Activated CD4-positive, alpha-beta T cell treated with anti-CD3 and anti-CD28 coated beads for 36 hours (primary cell): ENCODE measurements around the gene ARHGEF9. TPM values are rescaled to one million over a fixed set of nuclear protein-coding genes. Genes with fewer than 3 reads are reported as not detected.

Source experiments
- ATAC-seq: fragments of 200-7000 bp; cut with Tn5 transposase; one replicate; pipeline ENCODE4 v1.10.0; 2021; ENCODE audit warnings: mild to moderate bottlenecking, moderate library complexity
- CTCF ChIA-PET: fragments of 350-600 bp; sonication (Branson Sonifier 250); formaldehyde crosslinking; loops from one replicate; lab custom pipeline; 2021; ENCODE audit warnings: antibody characterized with exemption; lab: Charles Lee
- POLR2A ChIA-PET: fragments of 350-600 bp; sonication (Branson Sonifier 250); formaldehyde crosslinking; loops from one replicate; lab custom pipeline; 2021; ENCODE audit warnings: antibody characterized with exemption, inconsistent platforms; lab: Charles Lee
- DNase-seq: peaks from one replicate; pipeline ENCODE4 v3.0.0-alpha.2; 2020
- H3K27ac Mint-ChIP-seq: one replicate; pipeline ENCODE4 v1.8.0; 2021; ENCODE audit warnings: mixed read lengths
- H3K27me3 Mint-ChIP-seq: one replicate; pipeline ENCODE4 v1.8.0; 2021; ENCODE audit warnings: mixed read lengths
- H3K36me3 Mint-ChIP-seq: one replicate; pipeline ENCODE4 v1.8.0; 2021; ENCODE audit warnings: low read depth, mixed read lengths
- H3K4me1 Mint-ChIP-seq: one replicate; pipeline ENCODE4 v1.8.0; 2021; ENCODE audit warnings: mixed read lengths
- H3K4me3 Mint-ChIP-seq: one replicate; pipeline ENCODE4 v1.8.0; 2021; ENCODE audit warnings: mild to moderate bottlenecking, moderate library complexity, mixed read lengths
- H3K9me3 Mint-ChIP-seq: one replicate; pipeline ENCODE4 v1.8.0; 2021; ENCODE audit warnings: low read depth, mixed read lengths
- intact Hi-C, 2 experiments: fragments of 100-400 bp; cut with DNase I in 1 of 2; cut with micrococcal nuclease in 1 of 2; formaldehyde crosslinking; loops; one replicate each; pipeline versions ENCODE4 v1.14.2 to v1.15.1; 2022 to 2024; cut with DNase I, micrococcal nuclease
- total RNA-seq, 2 experiments: library from RNA; stranded (reverse); gene quantifications; one replicate each; pipeline ENCODE4 v1.2.3, GENCODE V29; 2021

The ARHGEF9 gene
- total RNA-seq, 2 experiments from 2014 or later: 16.0 to 22.0 TPM

GRCh38 chrX:63746715-63747114 is 38.3 kb downstream of the ARHGEF9 start:
- ChIA-PET CTCF (interaction anchor here (0.6 kb wide), 1 partner anchor 15 kb away, joined by 3 read pairs; no protein-coding TSS in a partner anchor), POLR2A (no interaction called here)
- H3K27ac Mint-ChIP-seq: no peak overlapping the region
- intact Hi-C loops: no loop called here
- H3K27me3 Mint-ChIP-seq: no peaks in the 10 kb centered on the region
- no peak overlapping the region for H3K4me3 Mint-ChIP-seq
- DNase-seq (no peak), ATAC-seq (no peak)
- H3K4me1 Mint-ChIP-seq: peaks cover 38% of the 10 kb centered on the region
- no peaks in the 10 kb centered on the region for H3K9me3 Mint-ChIP-seq
- H3K36me3 Mint-ChIP-seq: no peaks in the 10 kb centered on the region

DNA sequence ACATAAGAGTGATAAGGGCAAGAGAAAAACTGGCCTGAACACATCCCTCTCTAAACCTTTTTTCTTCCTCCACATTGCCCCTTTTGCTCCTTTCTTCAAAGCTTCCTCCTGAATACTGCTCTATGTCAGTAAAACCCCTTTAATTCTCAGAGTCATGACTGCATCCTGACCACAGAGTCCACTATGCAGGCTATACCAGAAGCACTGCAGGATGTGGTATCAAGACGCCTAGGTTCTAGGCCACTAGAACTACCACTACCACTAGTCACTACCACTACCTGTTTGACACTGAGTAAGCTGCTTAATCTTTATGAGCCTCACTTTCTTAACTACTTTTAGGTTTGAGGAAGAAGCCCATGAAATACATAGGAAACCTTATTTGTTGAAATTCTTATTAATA is 38.7 kb downstream of the ARHGEF9 start:
- Mint-ChIP-seq H3K9me3 (no peaks in the 10 kb centered on the region), H3K4me3 (no peak overlapping the region), H3K36me3 (no peaks in the 10 kb centered on the region), H3K27ac (peak overlapping the region; percentile 76), H3K4me1 (peaks cover 35% of the 10 kb centered on the region), H3K27me3 (no peaks in the 10 kb centered on the region)
- intact Hi-C loops: no loop called here
- ChIA-PET CTCF (interaction anchor here (0.6 kb wide), 2 partner anchors 15 to 20 kb away, joined by 3 read pairs; no protein-coding TSS in a partner anchor), POLR2A (interaction anchor here (0.6 kb wide), 1 partner anchor 9 kb away, joined by 4 read pairs; no protein-coding TSS in a partner anchor)
- ATAC-seq: peak; percentile 97
- peak; percentile 25 for DNase-seq

- no peak overlapping the region for H3K4me3 Mint-ChIP-seq
- no peaks in the 10 kb centered on the region for H3K9me3 Mint-ChIP-seq
- H3K36me3 Mint-ChIP-seq: no peaks in the 10 kb centered on the region
- no peak overlapping the region for H3K27ac Mint-ChIP-seq
- ChIA-PET POLR2A (no interaction called here), CTCF (no interaction called here)
- intact Hi-C loops: no loop called here
- no peaks in the 10 kb centered on the region for H3K27me3 Mint-ChIP-seq
- H3K4me1 Mint-ChIP-seq: peaks cover 34% of the 10 kb centered on the region
- no peak for ATAC-seq
- DNase-seq: no peak
Observed at GRCh38 chrX:63744850-63745394, 40.1 kb downstream of the ARHGEF9 start.

DNA sequence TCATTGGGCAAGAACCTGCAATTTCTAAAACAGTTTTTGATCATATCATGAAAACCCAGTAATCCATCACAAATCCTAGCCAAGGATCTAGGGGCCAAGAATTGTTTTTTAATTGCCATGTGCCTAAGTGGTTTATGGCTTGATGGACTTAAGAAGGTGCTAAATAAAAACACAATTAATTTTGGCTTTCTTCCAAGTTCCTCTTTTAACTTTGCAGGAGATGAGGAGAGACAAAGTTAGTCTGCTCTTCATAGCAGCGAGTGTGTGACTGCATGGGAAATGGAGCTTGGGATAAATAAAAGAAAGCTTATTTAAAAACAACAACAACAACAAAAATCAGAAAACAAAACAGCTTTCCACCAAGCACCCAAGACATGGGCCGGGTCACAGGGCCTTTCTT is 41.4 kb downstream of the ARHGEF9 start:
- Mint-ChIP-seq H3K4me3 (no peak overlapping the region), H3K36me3 (no peaks in the 10 kb centered on the region), H3K27ac (no peak overlapping the region), H3K4me1 (peaks cover 35% of the 10 kb centered on the region), H3K9me3 (no peaks in the 10 kb centered on the region), H3K27me3 (no peaks in the 10 kb centered on the region)
- POLR2A ChIA-PET: no interaction called here
- CTCF ChIA-PET: interaction anchor here (1.3 kb wide), 1 partner anchor 9 kb away, joined by 4 read pairs; no protein-coding TSS in a partner anchor
- DNase-seq (no peak), ATAC-seq (no peak)
- intact Hi-C loops: no loop called here

GRCh38 chrX:63740382-63740781 is 44.6 kb downstream of the ARHGEF9 start:
- ChIA-PET CTCF (interaction anchor here (0.6 kb wide), 2 partner anchors 13 to 26 kb away, joined by 3 read pairs; no protein-coding TSS in a partner anchor), POLR2A (no interaction called here)
- intact Hi-C loops: no loop called here
- DNase-seq (no peak), ATAC-seq (no peak)
- Mint-ChIP-seq H3K27ac (no peak overlapping the region), H3K4me1 (peaks cover 17% of the 10 kb centered on the region), H3K27me3 (no peaks in the 10 kb centered on the region), H3K9me3 (no peaks in the 10 kb centered on the region), H3K36me3 (no peaks in the 10 kb centered on the region), H3K4me3 (no peak overlapping the region)

DNA sequence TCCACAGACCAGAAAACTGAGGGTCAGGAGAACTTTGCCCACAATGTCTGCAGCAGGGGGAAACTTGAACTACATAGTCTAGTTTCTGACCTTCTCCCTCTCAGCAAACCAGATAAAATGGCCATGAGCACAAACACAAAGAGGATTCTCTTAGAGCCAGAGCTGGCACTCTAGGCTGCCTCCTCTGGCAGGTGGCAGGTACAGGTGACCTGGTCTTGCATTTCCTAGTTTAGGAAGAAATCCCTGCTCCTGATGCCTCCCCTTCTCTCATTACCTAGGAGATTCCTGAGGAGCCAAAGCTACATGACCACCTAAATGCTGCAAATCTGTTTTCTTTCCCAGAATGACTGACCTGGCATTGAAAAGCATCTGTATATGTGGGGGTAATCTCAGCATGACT is 45.1 kb downstream of the ARHGEF9 start:
- ChIA-PET CTCF (interaction anchor here (0.6 kb wide), 1 partner anchor 26 kb away, joined by 3 read pairs; no protein-coding TSS in a partner anchor), POLR2A (no interaction called here)
- intact Hi-C loops: loop anchor here in 1 of 2 experiments (10.0 kb wide), 1 partner anchor 65 kb away; no protein-coding TSS in a partner anchor
- Mint-ChIP-seq H3K27ac (no peak overlapping the region), H3K27me3 (no peaks in the 10 kb centered on the region), H3K4me3 (no peak overlapping the region), H3K4me1 (peaks cover 15% of the 10 kb centered on the region), H3K9me3 (no peaks in the 10 kb centered on the region), H3K36me3 (no peaks in the 10 kb centered on the region)
- no peak for DNase-seq
- ATAC-seq: no peak

GRCh38 chrX:63738696-63739095 is 46.3 kb downstream of the ARHGEF9 start:
- no peak overlapping the region for H3K4me3 Mint-ChIP-seq
- peaks cover 10% of the 10 kb centered on the region for H3K4me1 Mint-ChIP-seq
- H3K36me3 Mint-ChIP-seq: no peaks in the 10 kb centered on the region
- intact Hi-C loops: loop anchor here in 1 of 2 experiments (10.0 kb wide), 1 partner anchor 66 kb away; no protein-coding TSS in a partner anchor
- ATAC-seq (peak; percentile 57), DNase-seq (no peak)
- H3K27me3 Mint-ChIP-seq: no peaks in the 10 kb centered on the region
- ChIA-PET POLR2A (no interaction called here), CTCF (no interaction called here)
- no peak overlapping the region for H3K27ac Mint-ChIP-seq
- no peaks in the 10 kb centered on the region for H3K9me3 Mint-ChIP-seq

DNA sequence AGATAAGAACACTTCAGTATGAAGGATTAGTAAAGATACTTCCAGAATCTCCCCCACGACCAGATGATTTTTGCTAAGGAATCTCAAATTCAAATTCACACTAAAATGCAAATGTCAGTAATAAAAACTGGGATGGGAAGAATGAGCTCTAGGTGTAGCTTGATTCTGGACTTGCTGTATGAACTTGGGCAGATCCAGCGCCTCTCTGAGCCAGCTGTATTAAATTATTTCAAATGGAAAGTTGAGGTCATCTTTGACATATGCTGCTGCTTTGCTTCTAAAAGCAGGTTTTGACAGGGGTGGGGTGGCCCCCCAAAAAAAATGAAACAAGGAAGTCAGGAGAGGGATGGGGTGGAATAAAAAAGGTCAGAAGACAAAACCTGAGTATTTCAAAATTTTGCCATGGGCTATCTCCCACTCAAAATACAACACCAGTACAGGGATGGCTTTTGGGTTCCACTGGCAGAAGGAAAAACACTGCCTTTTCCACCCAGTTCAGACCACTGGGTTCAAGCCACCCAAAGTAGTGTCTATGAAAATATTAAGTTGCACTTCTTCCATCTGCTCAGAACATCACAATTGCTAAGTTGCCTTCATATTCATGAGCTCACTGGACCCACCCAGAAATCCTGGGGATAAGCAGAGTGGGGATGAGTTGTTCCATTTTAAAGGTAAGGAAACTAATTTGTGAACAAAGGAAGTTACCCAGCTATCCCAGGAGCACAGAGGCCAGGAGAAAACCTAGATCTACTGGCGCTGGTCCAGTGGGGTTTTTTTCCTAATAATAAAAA is 47.7 kb downstream of the ARHGEF9 start:
- H3K9me3 Mint-ChIP-seq: no peaks in the 10 kb centered on the region
- intact Hi-C loops: loop anchor here in 1 of 2 experiments (10.0 kb wide), 1 partner anchor 67 kb away; no protein-coding TSS in a partner anchor
- no peak overlapping the region for H3K27ac Mint-ChIP-seq
- ChIA-PET POLR2A (interaction anchor here (0.7 kb wide), 1 partner anchor 9 kb away, joined by 4 read pairs; no protein-coding TSS in a partner anchor), CTCF (no interaction called here)
- no peaks in the 10 kb centered on the region for H3K27me3 Mint-ChIP-seq
- H3K4me3 Mint-ChIP-seq: no peak overlapping the region
- ATAC-seq (no peak), DNase-seq (no peak)
- peaks cover 11% of the 10 kb centered on the region for H3K4me1 Mint-ChIP-seq
- peaks cover 1% of the 10 kb centered on the region for H3K36me3 Mint-ChIP-seq

GRCh38 chrX:63735882-63736281 is 49.1 kb downstream of the ARHGEF9 start:
- ChIA-PET POLR2A (no interaction called here), CTCF (interaction anchor here (0.7 kb wide), 1 partner anchor 10 kb away, joined by 3 read pairs; no protein-coding TSS in a partner anchor)
- no peak overlapping the region for H3K4me3 Mint-ChIP-seq
- ATAC-seq: no peak
- DNase-seq: no peak
- intact Hi-C loops: loop anchor here in 1 of 2 experiments (10.0 kb wide), 1 partner anchor 69 kb away; no protein-coding TSS in a partner anchor
- H3K36me3 Mint-ChIP-seq: peaks cover 2% of the 10 kb centered on the region
- no peaks in the 10 kb centered on the region for H3K9me3 Mint-ChIP-seq
- no peaks in the 10 kb centered on the region for H3K27me3 Mint-ChIP-seq
- peaks cover 14% of the 10 kb centered on the region for H3K4me1 Mint-ChIP-seq
- H3K27ac Mint-ChIP-seq: no peak overlapping the region

DNA sequence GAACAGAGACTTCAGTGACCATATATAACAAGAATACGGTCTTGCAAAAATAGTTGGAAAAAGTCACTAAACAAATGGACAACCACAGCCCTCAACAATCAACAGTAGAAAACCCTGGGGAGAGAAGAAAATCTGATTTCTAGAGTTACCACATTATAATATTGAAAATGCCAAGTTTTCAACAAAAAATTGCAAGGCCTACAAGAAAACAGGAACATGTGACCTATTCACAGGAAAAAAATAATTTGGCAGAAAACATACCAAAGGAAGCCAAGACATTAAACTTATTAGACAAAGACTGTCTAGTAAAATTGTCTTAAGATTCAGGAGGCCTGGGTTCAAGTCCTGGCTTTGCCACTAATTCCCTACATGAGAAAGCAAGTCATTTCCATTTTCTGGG is 64.7 kb downstream of the ARHGEF9 start:
- intact Hi-C loops: no loop called here
- ATAC-seq: no peak
- no peak overlapping the region for H3K4me3 Mint-ChIP-seq
- no peak for DNase-seq
- no peaks in the 10 kb centered on the region for H3K4me1 Mint-ChIP-seq
- POLR2A ChIA-PET: no interaction called here
- H3K27me3 Mint-ChIP-seq: no peaks in the 10 kb centered on the region
- no peaks in the 10 kb centered on the region for H3K9me3 Mint-ChIP-seq
- H3K36me3 Mint-ChIP-seq: peaks cover 6% of the 10 kb centered on the region
- no peak overlapping the region for H3K27ac Mint-ChIP-seq
- CTCF ChIA-PET: no interaction called here

- Mint-ChIP-seq H3K9me3 (no peaks in the 10 kb centered on the region), H3K27me3 (no peaks in the 10 kb centered on the region), H3K4me3 (no peak overlapping the region), H3K4me1 (no peaks in the 10 kb centered on the region), H3K27ac (no peak overlapping the region), H3K36me3 (peaks cover 6% of the 10 kb centered on the region)
- POLR2A ChIA-PET: no interaction called here
- no peak for DNase-seq
- CTCF ChIA-PET: no interaction called here
- intact Hi-C loops: no loop called here
- ATAC-seq: no peak
Observed at GRCh38 chrX:63719633-63720032, 65.4 kb downstream of the ARHGEF9 start.
